ENCODE results near the gene GSC2. TPM values are rescaled to one million over a fixed set of nuclear protein-coding genes. Genes with fewer than 3 reads are reported as not detected.

The GSC2 gene
- total and polyA plus RNA-seq, 9 of the 15 experiments (the other 6 are each of a cell fraction or from before 2014, with no cell fraction given) = not detected

- TF ChIP-seq MGA (IDR thresholded peaks at IDR 0.05) = no peak
Measured at GRCh38 chr22:19097518-19097917, 52.6 kb downstream of the GSC2 start (continued).

Other genes with a start within 250 kb of the GSC2 start
- gene DGCR6, start 244.0 kb downstream of the GSC2 start, total RNA-seq (2014; rRNA removed) = 1.9 and 2.9 TPM in 2 replicates
- 1.3 and 1.4 TPM in 2 replicates for gene DGCR6, start 244.0 kb downstream of the GSC2 start, total RNA-seq (2014; rRNA removed; fragmentation: Illumina TruSeq; extraction: Trizol)
- gene DGCR6, start 244.0 kb downstream of the GSC2 start, total RNA-seq (2015; rRNA removed; fragmentation: Illumina TruSeq; extraction: Trizol) = 0.60 and 1.4 TPM in 2 replicates
- gene DGCR6, start 244.0 kb downstream of the GSC2 start, total RNA-seq (2021) = 2.0 and 2.7 TPM in 2 replicates
- 1.5 and 1.8 TPM in 2 replicates for gene DGCR6, start 244.0 kb downstream of the GSC2 start, polyA plus RNA-seq (2011; rRNA removed)
- gene DGCR6, start 244.0 kb downstream of the GSC2 start, polyA plus RNA-seq (2014; fragmentation: Illumina TruSeq; extraction: Trizol) = 0.79 and 2.0 TPM in 2 replicates
- gene DGCR6, start 244.0 kb downstream of the GSC2 start, polyA plus RNA-seq (2014; fragmentation: Nextera tagmentation; extraction: Ambion mirVana) = under 1 TPM in 1 of 2 experiments, not detected in 1; 0.32 TPM
- gene DGCR6, start 244.0 kb downstream of the GSC2 start, polyA plus RNA-seq (2014; rRNA removed) = 2.4 and 3.8 TPM in 2 replicates
- not detected in 2 replicates for gene PRODH, start 214.0 kb downstream of the GSC2 start, total RNA-seq (2014; rRNA removed)
- not detected in 2 replicates for gene PRODH, start 214.0 kb downstream of the GSC2 start, total RNA-seq (2014; rRNA removed; fragmentation: Illumina TruSeq; extraction: Trizol)
- not detected in 2 replicates for gene PRODH, start 214.0 kb downstream of the GSC2 start, total RNA-seq (2015; rRNA removed; fragmentation: Illumina TruSeq; extraction: Trizol)
- not detected in 2 replicates for gene PRODH, start 214.0 kb downstream of the GSC2 start, total RNA-seq (2021)
- 0.11 TPM in 1 of 2 replicates, not detected in the other for gene PRODH, start 214.0 kb downstream of the GSC2 start, polyA plus RNA-seq (2011; rRNA removed)
- gene PRODH, start 214.0 kb downstream of the GSC2 start, polyA plus RNA-seq (2014; fragmentation: Illumina TruSeq; extraction: Trizol) = not detected in 2 replicates
- not detected for gene PRODH, start 214.0 kb downstream of the GSC2 start, polyA plus RNA-seq (2014; fragmentation: Nextera tagmentation; extraction: Ambion mirVana)
- gene PRODH, start 214.0 kb downstream of the GSC2 start, polyA plus RNA-seq (2014; rRNA removed) = 0.07 TPM in 1 of 2 replicates, not detected in the other
- gene DGCR2, start 27.9 kb downstream of the GSC2 start, total RNA-seq (2014; rRNA removed) = 62.9 and 79.7 TPM in 2 replicates
- 25.0 and 31.7 TPM in 2 replicates for gene DGCR2, start 27.9 kb downstream of the GSC2 start, total RNA-seq (2014; rRNA removed; fragmentation: Illumina TruSeq; extraction: Trizol)
- gene DGCR2, start 27.9 kb downstream of the GSC2 start, total RNA-seq (2015; rRNA removed; fragmentation: Illumina TruSeq; extraction: Trizol) = 52.2 and 56.7 TPM in 2 replicates
- 101 and 103 TPM in 2 replicates for gene DGCR2, start 27.9 kb downstream of the GSC2 start, total RNA-seq (2021)
- gene DGCR2, start 27.9 kb downstream of the GSC2 start, polyA plus RNA-seq (2011; rRNA removed) = 45.6 and 65.3 TPM in 2 replicates
- gene DGCR2, start 27.9 kb downstream of the GSC2 start, polyA plus RNA-seq (2014; fragmentation: Illumina TruSeq; extraction: Trizol) = 56.7 and 59.7 TPM in 2 replicates
- under 1 TPM; 0.69 to 0.70 TPM for gene DGCR2, start 27.9 kb downstream of the GSC2 start, polyA plus RNA-seq (2014; fragmentation: Nextera tagmentation; extraction: Ambion mirVana)
- 54.1 and 56.4 TPM in 2 replicates for gene DGCR2, start 27.9 kb downstream of the GSC2 start, polyA plus RNA-seq (2014; rRNA removed)
- not detected in 2 replicates for gene TSSK2, start 19.0 kb downstream of the GSC2 start, total RNA-seq (2014; rRNA removed)
- not detected in 2 replicates for gene TSSK2, start 19.0 kb downstream of the GSC2 start, total RNA-seq (2014; rRNA removed; fragmentation: Illumina TruSeq; extraction: Trizol)
- gene TSSK2, start 19.0 kb downstream of the GSC2 start, total RNA-seq (2015; rRNA removed; fragmentation: Illumina TruSeq; extraction: Trizol) = not detected in 2 replicates
- gene TSSK2, start 19.0 kb downstream of the GSC2 start, total RNA-seq (2021) = not detected in 2 replicates
- gene TSSK2, start 19.0 kb downstream of the GSC2 start, polyA plus RNA-seq (2011; rRNA removed) = not detected in 2 replicates
- gene TSSK2, start 19.0 kb downstream of the GSC2 start, polyA plus RNA-seq (2014; fragmentation: Illumina TruSeq; extraction: Trizol) = not detected in 2 replicates
- gene TSSK2, start 19.0 kb downstream of the GSC2 start, polyA plus RNA-seq (2014; fragmentation: Nextera tagmentation; extraction: Ambion mirVana) = not detected
- 0.04 TPM in 1 of 2 replicates, not detected in the other for gene TSSK2, start 19.0 kb downstream of the GSC2 start, polyA plus RNA-seq (2014; rRNA removed)
- 42.5 and 47.4 TPM in 2 replicates for gene ESS2, start 5.6 kb downstream of the GSC2 start, total RNA-seq (2014; rRNA removed)
- 9.4 and 10.7 TPM in 2 replicates for gene ESS2, start 5.6 kb downstream of the GSC2 start, total RNA-seq (2014; rRNA removed; fragmentation: Illumina TruSeq; extraction: Trizol)
- gene ESS2, start 5.6 kb downstream of the GSC2 start, total RNA-seq (2015; rRNA removed; fragmentation: Illumina TruSeq; extraction: Trizol) = 28.3 and 30.9 TPM in 2 replicates
- 51.3 and 52.8 TPM in 2 replicates for gene ESS2, start 5.6 kb downstream of the GSC2 start, total RNA-seq (2021)
- 26.8 and 44.0 TPM in 2 replicates for gene ESS2, start 5.6 kb downstream of the GSC2 start, polyA plus RNA-seq (2011; rRNA removed)
- gene ESS2, start 5.6 kb downstream of the GSC2 start, polyA plus RNA-seq (2014; fragmentation: Illumina TruSeq; extraction: Trizol) = 23.6 and 41.0 TPM in 2 replicates
- 1 to 10 TPM in 1 of 2 experiments, under 1 TPM in 1; 0.70 to 1.9 TPM for gene ESS2, start 5.6 kb downstream of the GSC2 start, polyA plus RNA-seq (2014; fragmentation: Nextera tagmentation; extraction: Ambion mirVana)
- 47.1 and 58.1 TPM in 2 replicates for gene ESS2, start 5.6 kb downstream of the GSC2 start, polyA plus RNA-seq (2014; rRNA removed)
- gene SLC25A1, start 28.4 kb upstream of the GSC2 start, total RNA-seq (2014; rRNA removed) = 329 and 469 TPM in 2 replicates
- gene SLC25A1, start 28.4 kb upstream of the GSC2 start, total RNA-seq (2014; rRNA removed; fragmentation: Illumina TruSeq; extraction: Trizol) = 54.3 and 89.6 TPM in 2 replicates
- gene SLC25A1, start 28.4 kb upstream of the GSC2 start, total RNA-seq (2015; rRNA removed; fragmentation: Illumina TruSeq; extraction: Trizol) = 109 and 119 TPM in 2 replicates
- 399 and 408 TPM in 2 replicates for gene SLC25A1, start 28.4 kb upstream of the GSC2 start, total RNA-seq (2021)
- 110 and 216 TPM in 2 replicates for gene SLC25A1, start 28.4 kb upstream of the GSC2 start, polyA plus RNA-seq (2011; rRNA removed)
- gene SLC25A1, start 28.4 kb upstream of the GSC2 start, polyA plus RNA-seq (2014; fragmentation: Illumina TruSeq; extraction: Trizol) = 183 and 239 TPM in 2 replicates
- gene SLC25A1, start 28.4 kb upstream of the GSC2 start, polyA plus RNA-seq (2014; fragmentation: Nextera tagmentation; extraction: Ambion mirVana) = 10 to 100 TPM; 11.0 to 23.7 TPM
- 248 and 262 TPM in 2 replicates for gene SLC25A1, start 28.4 kb upstream of the GSC2 start, polyA plus RNA-seq (2014; rRNA removed)
- 4.3 and 5.4 TPM in 2 replicates for gene CLTCL1, start 141.4 kb upstream of the GSC2 start, total RNA-seq (2014; rRNA removed)
- 4.2 and 4.6 TPM in 2 replicates for gene CLTCL1, start 141.4 kb upstream of the GSC2 start, total RNA-seq (2014; rRNA removed; fragmentation: Illumina TruSeq; extraction: Trizol)
- 3.6 and 4.5 TPM in 2 replicates for gene CLTCL1, start 141.4 kb upstream of the GSC2 start, total RNA-seq (2015; rRNA removed; fragmentation: Illumina TruSeq; extraction: Trizol)
- gene CLTCL1, start 141.4 kb upstream of the GSC2 start, total RNA-seq (2021) = 8.5 and 8.8 TPM in 2 replicates
- 11.7 and 17.0 TPM in 2 replicates for gene CLTCL1, start 141.4 kb upstream of the GSC2 start, polyA plus RNA-seq (2011; rRNA removed)
- 4.3 and 5.0 TPM in 2 replicates for gene CLTCL1, start 141.4 kb upstream of the GSC2 start, polyA plus RNA-seq (2014; fragmentation: Illumina TruSeq; extraction: Trizol)
- gene CLTCL1, start 141.4 kb upstream of the GSC2 start, polyA plus RNA-seq (2014; fragmentation: Nextera tagmentation; extraction: Ambion mirVana) = 1 to 10 TPM; 1.1 to 2.1 TPM
- gene CLTCL1, start 141.4 kb upstream of the GSC2 start, polyA plus RNA-seq (2014; rRNA removed) = 5.8 and 8.8 TPM in 2 replicates

Measured in K562 (cell line).